ENCODE measurements around the gene ZNRF2.

Gene ZNRF2

GRCh38 chr7:30272126-30272525 lies 12.3 kb upstream of the ZNRF2 start:
- TF ChIP-seq CTCF (IDR thresholded peaks at IDR 0.05; ENCODE audit: low read depth, low read length) = no peak
- no peaks in the 10 kb centered on the region for H3K27me3 ChIP-seq (ENCODE audit: insufficient read depth, low read depth, severe bottlenecking)
- no peak for DNase-seq
- no peak overlapping the region for H3K4me3 ChIP-seq (ENCODE audit: low read depth, low read length)
- no peaks in the 10 kb centered on the region for H3K36me3 ChIP-seq
- H3K27ac ChIP-seq = no peak overlapping the region
- no peaks in the 10 kb centered on the region for H3K9me3 ChIP-seq (ENCODE audit: severe bottlenecking)

- TF ChIP-seq CTCF (IDR thresholded peaks at IDR 0.05; ENCODE audit: low read depth, low read length) = no peak
- H3K4me3 ChIP-seq (ENCODE audit: low read depth, low read length) = no peak overlapping the region
Observed at GRCh38 chr7:30273552-30273951, 10.8 kb upstream of the ZNRF2 start.

GRCh38 chr7:30274641-30275040 lies 9.8 kb upstream of the ZNRF2 start:
- no peak overlapping the region for H3K27ac ChIP-seq
- no peak overlapping the region for H3K4me3 ChIP-seq (ENCODE audit: low read depth, low read length)
- no peaks in the 10 kb centered on the region for H3K27me3 ChIP-seq (ENCODE audit: insufficient read depth, low read depth, severe bottlenecking)
- H3K36me3 ChIP-seq = no peaks in the 10 kb centered on the region
- no peak for DNase-seq
- H3K9me3 ChIP-seq (ENCODE audit: severe bottlenecking) = no peaks in the 10 kb centered on the region
- TF ChIP-seq CTCF (IDR thresholded peaks at IDR 0.05; ENCODE audit: low read depth, low read length) = no peak

More at GRCh38 chr7:30273552-30273951, 10.8 kb upstream of the ZNRF2 start:
- no peak for DNase-seq
- Histone ChIP-seq H3K27ac (no peak overlapping the region), H3K27me3 (ENCODE audit: insufficient read depth, low read depth, severe bottlenecking) (no peaks in the 10 kb centered on the region), H3K9me3 (ENCODE audit: severe bottlenecking) (no peaks in the 10 kb centered on the region), H3K36me3 (no peaks in the 10 kb centered on the region)

- no peaks in the 10 kb centered on the region for H3K36me3 ChIP-seq
- no peak overlapping the region for H3K4me3 ChIP-seq (ENCODE audit: low read depth, low read length)
- DNase-seq = peak; percentile 68
- peak; percentile 86 for TF ChIP-seq CTCF (IDR thresholded peaks at IDR 0.05; ENCODE audit: low read depth, low read length)
- H3K27ac ChIP-seq = no peak overlapping the region; the same call in 1 of the 2 replicates
- no peaks in the 10 kb centered on the region for H3K27me3 ChIP-seq (ENCODE audit: insufficient read depth, low read depth, severe bottlenecking)
- no peaks in the 10 kb centered on the region for H3K9me3 ChIP-seq (ENCODE audit: severe bottlenecking)
Observed at GRCh38 chr7:30276203-30276900, 8.0 kb upstream of the ZNRF2 start.

- TF ChIP-seq CTCF (IDR thresholded peaks at IDR 0.05; ENCODE audit: low read depth, low read length) = no peak
- Histone ChIP-seq H3K27ac (no peak overlapping the region), H3K36me3 (no peaks in the 10 kb centered on the region), H3K9me3 (ENCODE audit: severe bottlenecking) (no peaks in the 10 kb centered on the region), H3K4me3 (ENCODE audit: low read depth, low read length) (no peak overlapping the region), H3K27me3 (ENCODE audit: insufficient read depth, low read depth, severe bottlenecking) (no peaks in the 10 kb centered on the region)
- DNase-seq = no peak
Observed at GRCh38 chr7:30278376-30278775, 6.0 kb upstream of the ZNRF2 start.

Measured in WERI-Rb-1 (cell line).